Neural progenitor cell (in vitro differentiated cells): ENCODE measurements around the gene A2M. TPM values are rescaled to one million over a fixed set of nuclear protein-coding genes. Genes with fewer than 3 reads are reported as not detected.

Experiments used
- DNase-seq: peaks from one replicate; pipeline ENCODE4 v3.0.0-alpha.2; 2016; ENCODE audit warnings: low spot score
- H2AFZ ChIP-seq: fragments of 200-600 bp; sonication (generic); replicated peaks from 2 replicates; pipeline ENCODE4 v1.6.1; 2016; ENCODE audit warnings: antibody characterized with exemption
- H3F3A ChIP-seq: fragments of 200-600 bp; sonication (generic); 2 replicates; pipeline ENCODE4 v1.6.1; 2016; ENCODE audit warnings: antibody characterized with exemption, low read depth
- H3K27ac ChIP-seq: fragments of 200-600 bp; sonication (generic); 2 replicates; pipeline ENCODE4 v1.5.1; 2016; ENCODE audit warnings: mild to moderate bottlenecking
- H3K27me3 ChIP-seq: fragments of 200-600 bp; sonication (generic); 2 replicates; pipeline ENCODE4 v1.6.1; 2016; ENCODE audit warnings: mild to moderate bottlenecking, moderate library complexity
- H3K36me3 ChIP-seq: fragments of 200-600 bp; sonication (generic); 2 replicates; pipeline ENCODE4 v1.5.1; 2016
- H3K4me1 ChIP-seq: fragments of 200-600 bp; sonication (generic); 2 replicates; pipeline ENCODE4 v1.6.1; 2016; ENCODE audit warnings: mixed run types
- H3K4me2 ChIP-seq: fragments of 200-600 bp; sonication (generic); 2 replicates; pipeline ENCODE4 v1.6.1; 2016
- H3K4me3 ChIP-seq: fragments of 200-600 bp; sonication (generic); 2 replicates; pipeline ENCODE4 v1.5.1; 2016
- H3K79me2 ChIP-seq: fragments of 200-600 bp; sonication (generic); 2 replicates; pipeline ENCODE4 v1.6.1; 2016; ENCODE audit warnings: low read depth
- H3K9ac ChIP-seq: fragments of 200-600 bp; sonication (generic); 2 replicates; pipeline ENCODE4 v1.6.1; 2016
- H3K9me3 ChIP-seq: fragments of 200-600 bp; sonication (generic); 2 replicates; pipeline ENCODE4 v1.5.1; 2016; ENCODE audit warnings: low read depth
- H4K20me1 ChIP-seq: fragments of 200-600 bp; sonication (generic); 2 replicates; pipeline ENCODE4 v1.6.1; 2016; ENCODE audit warnings: low read depth
- H3K27ac Mint-ChIP-seq: 3 replicates; pipeline ENCODE4 v1.8.0; 2021; ENCODE audit warnings: mixed read lengths
- H3K27me3 Mint-ChIP-seq: 2 replicates; pipeline ENCODE4 v1.8.0; 2022; ENCODE audit warnings: low read depth, mild to moderate bottlenecking, inconsistent platforms, moderate library complexity, mixed read lengths; ENCODE audit not compliant: insufficient read depth
- H3K36me3 Mint-ChIP-seq: 3 replicates; pipeline ENCODE4 v1.8.0; 2021; ENCODE audit warnings: mixed read lengths
- H3K4me1 Mint-ChIP-seq: 3 replicates; pipeline ENCODE4 v1.8.0; 2021; ENCODE audit warnings: mixed read lengths
- H3K4me3 Mint-ChIP-seq: 3 replicates; pipeline ENCODE4 v1.8.0; 2021; ENCODE audit warnings: mild to moderate bottlenecking, moderate library complexity, mixed read lengths
- H3K9me3 Mint-ChIP-seq: 3 replicates; pipeline ENCODE4 v1.8.0; 2020; ENCODE audit warnings: mixed read lengths
- EZH2 ChIP-seq: fragments of 200-600 bp; sonication (generic); IDR thresholded peaks from 2 replicates; pipeline ENCODE4 v1.6.1; 2017; ENCODE audit warnings: antibody characterized with exemption, mild to moderate bottlenecking, moderate library complexity
- EZH2phosphoT487 ChIP-seq: fragments of 200-600 bp; sonication (generic); IDR thresholded peaks from 2 replicates; pipeline ENCODE4 v1.6.1; 2017; ENCODE audit warnings: antibody characterized with exemption
- total RNA-seq: library from RNA; depleted of rRNA; stranded (reverse); fragments of >200 nt; gene quantifications from 2 replicates; pipeline ENCODE4 v1.2.3, GENCODE V29; 2015; ENCODE audit warnings: low replicate concordance
- TF ChIP-seq, protein P1 (sequence below): fragments of 200-600 bp; sonication (generic); IDR thresholded peaks from 2 replicates; pipeline ENCODE4 v1.5.1; 2017; ENCODE audit warnings: antibody characterized with exemption, mild to moderate bottlenecking

Gene A2M
- total RNA-seq, 1 donor from 2014 or later: not detected

DNA sequence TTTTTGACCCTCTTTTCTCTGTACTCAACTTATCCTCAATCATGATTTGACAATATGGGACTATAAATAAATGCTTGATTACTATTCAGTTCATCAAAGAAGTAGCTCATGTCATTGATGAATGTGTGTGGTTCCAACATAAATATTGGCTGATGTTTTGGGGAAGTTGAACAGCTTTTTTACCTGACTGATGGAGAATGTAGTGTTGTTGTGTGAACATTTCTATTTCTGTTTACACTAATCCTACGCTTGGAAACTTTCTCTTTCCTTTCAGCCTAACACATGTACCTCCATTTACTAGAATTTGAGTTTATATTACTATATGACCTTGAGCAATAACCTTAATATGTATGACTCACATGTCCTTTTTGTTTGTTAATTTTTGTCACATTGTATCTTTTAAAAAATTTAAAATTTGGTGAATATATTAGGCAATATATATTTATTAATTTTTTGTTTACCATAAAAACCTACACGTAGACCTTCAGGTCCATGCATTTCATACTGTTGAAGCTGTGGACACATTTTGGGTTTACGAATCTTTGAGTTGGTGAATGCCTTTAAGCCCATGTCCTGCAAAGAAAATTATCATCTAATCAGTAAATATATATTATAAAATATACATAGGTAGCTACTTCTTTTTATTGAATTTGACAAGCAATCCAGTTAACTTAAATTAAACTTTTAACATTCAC is 21.1 kb downstream of the A2M start:
- no peaks in the 10 kb centered on the region for H3K36me3 ChIP-seq
- no peaks in the 10 kb centered on the region for H3K9me3 ChIP-seq
- Mint-ChIP-seq H3K36me3 (peaks cover 3% of the 10 kb centered on the region), H3K9me3 (no peaks in the 10 kb centered on the region), H3K27me3 (no peaks in the 10 kb centered on the region), H3K27ac (no peak overlapping the region), H3K4me3 (no peak overlapping the region), H3K4me1 (no peaks in the 10 kb centered on the region)
- H2AFZ ChIP-seq: no peak overlapping the region
- no peak for DNase-seq
- no peaks in the 10 kb centered on the region for H3K27me3 ChIP-seq
- H3F3A ChIP-seq: no peaks in the 10 kb centered on the region
- TF ChIP-seq EZH2phosphoT487 (no peak), EZH2 (no peak)
- TF ChIP-seq, protein P1, sequence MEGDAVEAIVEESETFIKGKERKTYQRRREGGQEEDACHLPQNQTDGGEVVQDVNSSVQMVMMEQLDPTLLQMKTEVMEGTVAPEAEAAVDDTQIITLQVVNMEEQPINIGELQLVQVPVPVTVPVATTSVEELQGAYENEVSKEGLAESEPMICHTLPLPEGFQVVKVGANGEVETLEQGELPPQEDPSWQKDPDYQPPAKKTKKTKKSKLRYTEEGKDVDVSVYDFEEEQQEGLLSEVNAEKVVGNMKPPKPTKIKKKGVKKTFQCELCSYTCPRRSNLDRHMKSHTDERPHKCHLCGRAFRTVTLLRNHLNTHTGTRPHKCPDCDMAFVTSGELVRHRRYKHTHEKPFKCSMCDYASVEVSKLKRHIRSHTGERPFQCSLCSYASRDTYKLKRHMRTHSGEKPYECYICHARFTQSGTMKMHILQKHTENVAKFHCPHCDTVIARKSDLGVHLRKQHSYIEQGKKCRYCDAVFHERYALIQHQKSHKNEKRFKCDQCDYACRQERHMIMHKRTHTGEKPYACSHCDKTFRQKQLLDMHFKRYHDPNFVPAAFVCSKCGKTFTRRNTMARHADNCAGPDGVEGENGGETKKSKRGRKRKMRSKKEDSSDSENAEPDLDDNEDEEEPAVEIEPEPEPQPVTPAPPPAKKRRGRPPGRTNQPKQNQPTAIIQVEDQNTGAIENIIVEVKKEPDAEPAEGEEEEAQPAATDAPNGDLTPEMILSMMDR: no peak
- no peaks in the 10 kb centered on the region for H3K4me1 ChIP-seq
- no peaks in the 10 kb centered on the region for H4K20me1 ChIP-seq
- no peak overlapping the region for H3K27ac ChIP-seq
- no peak overlapping the region for H3K4me2 ChIP-seq
- H3K79me2 ChIP-seq: no peaks in the 10 kb centered on the region
- H3K4me3 ChIP-seq: no peak overlapping the region
- H3K9ac ChIP-seq: no peak overlapping the region

DNA sequence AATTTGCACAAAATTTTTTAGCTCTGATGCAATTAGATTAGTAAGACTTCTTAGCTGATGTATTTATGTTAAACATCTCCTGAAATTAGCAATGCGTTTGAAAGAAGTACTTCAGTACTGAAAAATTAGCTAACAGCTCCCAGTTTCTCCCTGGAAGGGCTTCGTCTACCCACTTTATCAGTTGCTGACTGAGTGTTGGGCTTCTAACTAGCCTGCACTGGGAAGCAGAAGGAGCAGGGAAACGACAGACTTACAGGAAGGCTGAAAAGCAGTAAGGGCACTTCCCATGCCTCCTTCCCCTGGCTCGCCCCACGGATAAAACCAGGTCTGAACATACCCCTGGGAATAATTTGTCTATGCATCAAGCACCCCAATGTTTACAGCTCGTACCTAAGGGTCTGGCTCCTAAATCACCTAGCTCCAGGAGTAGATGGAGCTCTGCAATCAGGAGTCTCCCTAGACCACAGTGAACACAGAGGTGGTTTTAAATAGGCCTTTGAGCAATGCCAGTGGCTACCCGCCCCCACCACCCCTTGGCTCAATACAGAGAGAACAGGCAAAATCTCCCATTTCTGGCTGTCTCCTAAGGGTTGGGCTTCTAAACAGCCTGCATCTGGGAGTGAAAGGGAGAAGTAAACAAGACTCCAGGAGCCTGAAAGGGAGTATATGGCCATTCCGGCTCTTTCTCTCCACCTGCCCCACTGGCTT is 23.7 kb downstream of the A2M start:
- no peaks in the 10 kb centered on the region for H3K9me3 ChIP-seq
- no peaks in the 10 kb centered on the region for H3K79me2 ChIP-seq
- H3F3A ChIP-seq: no peaks in the 10 kb centered on the region
- H3K4me3 Mint-ChIP-seq: no peak overlapping the region
- H3K36me3 ChIP-seq: no peaks in the 10 kb centered on the region
- no peaks in the 10 kb centered on the region for H3K4me1 Mint-ChIP-seq
- no peak overlapping the region for H3K27ac Mint-ChIP-seq
- H3K4me1 ChIP-seq: no peaks in the 10 kb centered on the region
- peaks cover 3% of the 10 kb centered on the region for H3K36me3 Mint-ChIP-seq
- TF ChIP-seq EZH2 (no peak), EZH2phosphoT487 (no peak)
- TF ChIP-seq, protein P1: no peak
- no peak overlapping the region for H3K4me3 ChIP-seq
- H3K27me3 Mint-ChIP-seq: no peaks in the 10 kb centered on the region
- no peak overlapping the region for H3K9ac ChIP-seq
- no peak overlapping the region for H3K27ac ChIP-seq
- no peak for DNase-seq
- no peak overlapping the region for H3K4me2 ChIP-seq
- H3K27me3 ChIP-seq: no peaks in the 10 kb centered on the region
- no peaks in the 10 kb centered on the region for H4K20me1 ChIP-seq
- H2AFZ ChIP-seq: peak overlapping the region; percentile 42
- no peaks in the 10 kb centered on the region for H3K9me3 Mint-ChIP-seq

DNA sequence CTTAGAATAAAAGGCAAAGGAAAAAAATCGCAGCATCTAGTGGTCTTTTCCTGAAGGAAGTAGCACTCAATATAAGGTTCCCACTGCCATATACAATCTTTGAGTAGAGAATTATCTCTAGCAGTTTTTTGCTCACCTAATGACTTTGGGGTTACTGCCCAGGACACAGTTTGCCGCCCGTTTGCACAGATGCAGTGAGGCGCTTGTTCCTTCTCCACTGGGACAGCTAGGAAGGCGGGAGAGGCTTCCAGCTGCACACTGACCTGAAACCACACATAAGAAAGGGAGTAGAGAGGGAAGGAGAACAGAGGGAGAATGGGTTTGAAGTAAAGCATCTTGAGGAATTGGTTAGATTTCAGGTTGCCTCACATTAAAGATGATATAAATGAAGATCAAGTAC is 25.5 kb downstream of the A2M start:
- Histone ChIP-seq H3K79me2 (no peaks in the 10 kb centered on the region), H3K27ac (no peak overlapping the region), H3K36me3 (no peaks in the 10 kb centered on the region), H4K20me1 (no peaks in the 10 kb centered on the region), H3K4me2 (no peak overlapping the region), H3K9ac (no peak overlapping the region), H3K9me3 (no peaks in the 10 kb centered on the region), H3F3A (no peaks in the 10 kb centered on the region), H3K4me3 (no peak overlapping the region), H2AFZ (no peak overlapping the region), H3K4me1 (no peaks in the 10 kb centered on the region), H3K27me3 (no peaks in the 10 kb centered on the region)
- H3K36me3 Mint-ChIP-seq: peaks cover under 1% of the 10 kb centered on the region
- H3K27me3 Mint-ChIP-seq: no peaks in the 10 kb centered on the region
- DNase-seq: no peak
- no peaks in the 10 kb centered on the region for H3K4me1 Mint-ChIP-seq
- no peak overlapping the region for H3K27ac Mint-ChIP-seq
- H3K9me3 Mint-ChIP-seq: no peaks in the 10 kb centered on the region
- TF ChIP-seq EZH2 (no peak), EZH2phosphoT487 (no peak)
- TF ChIP-seq, protein P1: no peak
- H3K4me3 Mint-ChIP-seq: no peak overlapping the region
